CD4-positive, alpha-beta T cell treated with Interleukin-6 at 100 ng/mL for 8 hours (primary cell): ENCODE measurements around the gene CLDN18.

Source experiments
- DNase-seq: peaks from one replicate; pipeline ENCODE4 v3.0.0-alpha.2; 2020; ENCODE audit warnings: mixed read lengths, low spot score

Gene CLDN18

GRCh38 chr3:138009476-138010272, at the start of gene CLDN18:
TSS of gene CLDN18 (plus strand) at chr3:138010165. CDS start at chr3:138010226, 61 bp downstream.
- DNase-seq = no peak

GRCh38 chr3:137962251-137962650, 47.7 kb upstream of the CLDN18 start:
- DNase-seq = no peak

GRCh38 chr3:137963463-137963862, 46.5 kb upstream of the CLDN18 start:
- no peak for DNase-seq

GRCh38 chr3:137970914-137971831, 38.8 kb upstream of the CLDN18 start:
- peak; percentile 12 for DNase-seq

GRCh38 chr3:137972396-137972795, 37.6 kb upstream of the CLDN18 start:
- DNase-seq = no peak

GRCh38 chr3:137978328-137978727, 31.6 kb upstream of the CLDN18 start:
- no peak for DNase-seq

- no peak for DNase-seq
Measured at GRCh38 chr3:137987723-137988122, 22.2 kb upstream of the CLDN18 start.

GRCh38 chr3:137988152-137988551, 21.8 kb upstream of the CLDN18 start:
- DNase-seq = no peak

- no peak for DNase-seq
Measured at GRCh38 chr3:137988982-137989381, 21.0 kb upstream of the CLDN18 start.

GRCh38 chr3:137990427-137990826, 19.5 kb upstream of the CLDN18 start:
- DNase-seq = no peak

- no peak for DNase-seq
Measured at GRCh38 chr3:137992592-137992991, 17.4 kb upstream of the CLDN18 start.

- DNase-seq = no peak
Measured at GRCh38 chr3:137998121-137999042, 11.6 kb upstream of the CLDN18 start.

- no peak for DNase-seq
Measured at GRCh38 chr3:138003069-138003468, 6.9 kb upstream of the CLDN18 start.

- no peak for DNase-seq
Measured at GRCh38 chr3:138005627-138006026, 4.3 kb upstream of the CLDN18 start.

- DNase-seq = no peak
Measured at GRCh38 chr3:138007898-138008297, 2.1 kb upstream of the CLDN18 start.

GRCh38 chr3:138010273-138010590, 267 bp downstream of the CLDN18 start:
- DNase-seq = no peak

- no peak for DNase-seq
Measured at GRCh38 chr3:138011722-138012121, 1.8 kb downstream of the CLDN18 start.

- no peak for DNase-seq
Measured at GRCh38 chr3:138012526-138012925, 2.6 kb downstream of the CLDN18 start.

GRCh38 chr3:138016065-138016464, 6.1 kb downstream of the CLDN18 start:
- DNase-seq = no peak

- DNase-seq = no peak
Measured at GRCh38 chr3:138019281-138020069, 9.5 kb downstream of the CLDN18 start.

GRCh38 chr3:138023754-138024153, 13.8 kb downstream of the CLDN18 start:
- no peak for DNase-seq
